GM21619 (cell line): ENCODE results near the gene HOXC4.
"Not testable (repeated sequence)": the region's sequence is repeated elsewhere in the genome, so short reads cannot be mapped to it uniquely, and the experiment has no call there.

Experiments
- ATAC-seq: cut with Tn5 transposase; IDR thresholded peaks from one replicate; pipeline ENCODE4 v1.9.1; 2021; ENCODE audit not compliant: unreplicated experiment

The HOXC4 gene

GRCh38 chr12:54053003-54053750, 458 bp upstream of the HOXC4 start:
- ATAC-seq, result peak; percentile 74

GRCh38 chr12:54054742-54055194, 1.1 kb downstream of the HOXC4 start:
- no peak for ATAC-seq

GRCh38 chr12:54055552-54055951, 1.9 kb downstream of the HOXC4 start:
- ATAC-seq, result no peak

GRCh38 chr12:54056110-54056509, 2.5 kb downstream of the HOXC4 start:
- ATAC-seq, result no peak

- no peak for ATAC-seq
Measured at GRCh38 chr12:54058128-54058768, 4.6 kb downstream of the HOXC4 start.

GRCh38 chr12:54059668-54060067, 6.0 kb downstream of the HOXC4 start:
- ATAC-seq, result no peak

- ATAC-seq, result no peak
Measured at GRCh38 chr12:54060174-54060974, 6.7 kb downstream of the HOXC4 start.

- no peak for ATAC-seq
Measured at GRCh38 chr12:54060975-54061778, 7.5 kb downstream of the HOXC4 start.

- no peak for ATAC-seq
Measured at GRCh38 chr12:54065677-54066076, 12.0 kb downstream of the HOXC4 start.

GRCh38 chr12:54066408-54066807, 12.8 kb downstream of the HOXC4 start:
- no peak for ATAC-seq

GRCh38 chr12:54068418-54069070, 14.9 kb downstream of the HOXC4 start:
- ATAC-seq, result no peak

GRCh38 chr12:54071942-54072341, 18.3 kb downstream of the HOXC4 start:
- ATAC-seq, result no peak

GRCh38 chr12:54074308-54074707, 20.7 kb downstream of the HOXC4 start:
- ATAC-seq, result no peak

GRCh38 chr12:54075409-54075808, 21.8 kb downstream of the HOXC4 start:
- no peak for ATAC-seq

- no peak for ATAC-seq
Measured at GRCh38 chr12:54075974-54076373, 22.3 kb downstream of the HOXC4 start.

GRCh38 chr12:54077843-54078242, 24.2 kb downstream of the HOXC4 start:
- ATAC-seq, result not testable (repeated sequence)

- not testable (repeated sequence) for ATAC-seq
Measured at GRCh38 chr12:54079115-54079514, 25.5 kb downstream of the HOXC4 start.

- not testable (repeated sequence) for ATAC-seq
Measured at GRCh38 chr12:54080008-54080924, 26.6 kb downstream of the HOXC4 start.

- not testable (repeated sequence) for ATAC-seq
Measured at GRCh38 chr12:54081053-54081514, 27.4 kb downstream of the HOXC4 start.
